SU-DHL-6 (cell line): ENCODE measurements around the gene RTN4R.
"Not testable (repeated sequence)": the region's sequence is repeated elsewhere in the genome, so short reads cannot be mapped to it uniquely, and the experiment has no call there.

ENCODE experiments used
- H2AFZ ChIP-seq: fragments of 200-600 bp; sonication (generic); 2 replicates; pipeline ENCODE4 v1.6.1; 2014; ENCODE audit warnings: low read depth, mild to moderate bottlenecking, moderate library complexity, mixed read lengths, antibody characterized with exemption, low read length; ENCODE audit not compliant: severe bottlenecking
- H3F3A ChIP-seq: fragments of 200-600 bp; shearing (Covaris generic); 2 replicates; pipeline ENCODE4 v1.6.0; 2016; ENCODE audit warnings: antibody characterized with exemption, mild to moderate bottlenecking; ENCODE audit not compliant: insufficient read depth
- H3K27ac ChIP-seq: fragments of 200-600 bp; sonication (generic); 2 replicates; pipeline ENCODE4 v1.5.1; 2016; ENCODE audit warnings: low read depth, mild to moderate bottlenecking, low read length, moderate library complexity, mixed read lengths
- H3K27me3 ChIP-seq: fragments of 200-600 bp; sonication (generic), shearing (Covaris generic); 2 replicates; pipeline ENCODE4 v1.6.0; 2014; ENCODE audit warnings: mild to moderate bottlenecking, low read length
- H3K36me3 ChIP-seq: fragments of 200-600 bp; sonication (generic); 2 replicates; pipeline ENCODE4 v1.6.1; 2014; ENCODE audit warnings: mild to moderate bottlenecking, low read length, mixed read lengths
- H3K4me2 ChIP-seq: fragments of 300-600, 200-600 bp; shearing (Covaris generic), sonication (generic); 2 replicates; pipeline ENCODE4 v1.6.0; 2014; ENCODE audit warnings: low read length, low read depth, mild to moderate bottlenecking; ENCODE audit not compliant: poor library complexity, severe bottlenecking
- H3K4me3 ChIP-seq: fragments of 200-600 bp; sonication (generic); 2 replicates; pipeline ENCODE4 v1.5.1; 2014; ENCODE audit warnings: antibody characterized with exemption, low read length, mild to moderate bottlenecking, mixed read lengths; ENCODE audit not compliant: insufficient read depth, poor library complexity, severe bottlenecking
- H3K79me2 ChIP-seq: fragments of 200-600 bp; sonication (generic); 2 replicates; pipeline ENCODE4 v1.6.1; 2014; ENCODE audit warnings: mild to moderate bottlenecking, low read length, moderate library complexity; ENCODE audit not compliant: insufficient read depth
- H3K9ac ChIP-seq: fragments of 200-600 bp; sonication (generic); 2 replicates; pipeline ENCODE4 v1.7.0; 2014; ENCODE audit warnings: mild to moderate bottlenecking, low read length
- H3K9me2 ChIP-seq: fragments of 200-600 bp; sonication (generic); replicated peaks from 2 replicates; pipeline ENCODE4 v1.6.1; 2014; ENCODE audit warnings: low read length; ENCODE audit not compliant: insufficient read depth
- H3K9me3 ChIP-seq: fragments of 200-600 bp; sonication (generic); 2 replicates; pipeline ENCODE4 v1.6.1; 2014; ENCODE audit warnings: low read length, mixed read lengths; ENCODE audit not compliant: insufficient read depth
- H4K20me1 ChIP-seq: fragments of 200-600 bp; sonication (generic); 2 replicates; pipeline ENCODE4 v1.6.1; 2014; ENCODE audit warnings: low read depth, mild to moderate bottlenecking, antibody characterized with exemption, low read length, moderate library complexity, mixed read lengths
- EZH2phosphoT487 ChIP-seq: fragments of 200-600 bp; sonication (generic), shearing (Covaris generic); conservative IDR thresholded peaks from 2 replicates; pipeline ENCODE4 v1.6.1; 2018; ENCODE audit warnings: mild to moderate bottlenecking, antibody characterized with exemption, low read length, moderate library complexity, mixed read lengths
- TF ChIP-seq, protein P1 (sequence below): fragments of 200-600 bp; sonication (generic); IDR thresholded peaks from one replicate; pipeline ENCODE4 v1.5.1; 2017; ENCODE audit warnings: antibody characterized with exemption, mild to moderate bottlenecking, low read length, moderate library complexity; ENCODE audit not compliant: insufficient read depth, poor library complexity, severe bottlenecking

RTN4R gene

DNA sequence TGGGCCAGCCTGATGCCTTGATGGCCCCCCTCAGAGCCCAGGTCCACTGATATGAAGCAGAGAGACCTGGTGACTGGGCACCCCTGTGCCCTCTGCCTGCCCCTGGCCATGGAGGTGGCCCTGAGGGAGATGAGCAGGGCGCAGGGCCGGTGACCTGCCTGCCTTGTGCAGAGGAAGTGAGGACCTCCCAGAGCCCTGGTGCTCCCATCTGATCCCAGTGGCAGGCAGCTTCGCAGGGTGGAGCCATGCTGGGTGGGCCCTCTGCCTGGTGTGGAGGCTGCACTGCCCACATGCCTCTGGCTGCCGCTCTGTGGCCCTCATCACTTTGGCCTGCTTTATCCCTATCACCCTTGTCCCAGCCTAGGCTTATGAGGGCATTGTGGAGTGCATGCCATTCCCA lies 1.1 kb upstream of the RTN4R start:
- H3K27ac ChIP-seq, H3F3A ChIP-seq, H3K79me2 ChIP-seq, H3K36me3 ChIP-seq, H3K9ac ChIP-seq, H4K20me1 ChIP-seq, H3K4me3 ChIP-seq, H3K4me2 ChIP-seq, H3K27me3 ChIP-seq, H3K9me3 ChIP-seq, H3K9me2 ChIP-seq, H2AFZ ChIP-seq: not testable (repeated sequence)

DNA sequence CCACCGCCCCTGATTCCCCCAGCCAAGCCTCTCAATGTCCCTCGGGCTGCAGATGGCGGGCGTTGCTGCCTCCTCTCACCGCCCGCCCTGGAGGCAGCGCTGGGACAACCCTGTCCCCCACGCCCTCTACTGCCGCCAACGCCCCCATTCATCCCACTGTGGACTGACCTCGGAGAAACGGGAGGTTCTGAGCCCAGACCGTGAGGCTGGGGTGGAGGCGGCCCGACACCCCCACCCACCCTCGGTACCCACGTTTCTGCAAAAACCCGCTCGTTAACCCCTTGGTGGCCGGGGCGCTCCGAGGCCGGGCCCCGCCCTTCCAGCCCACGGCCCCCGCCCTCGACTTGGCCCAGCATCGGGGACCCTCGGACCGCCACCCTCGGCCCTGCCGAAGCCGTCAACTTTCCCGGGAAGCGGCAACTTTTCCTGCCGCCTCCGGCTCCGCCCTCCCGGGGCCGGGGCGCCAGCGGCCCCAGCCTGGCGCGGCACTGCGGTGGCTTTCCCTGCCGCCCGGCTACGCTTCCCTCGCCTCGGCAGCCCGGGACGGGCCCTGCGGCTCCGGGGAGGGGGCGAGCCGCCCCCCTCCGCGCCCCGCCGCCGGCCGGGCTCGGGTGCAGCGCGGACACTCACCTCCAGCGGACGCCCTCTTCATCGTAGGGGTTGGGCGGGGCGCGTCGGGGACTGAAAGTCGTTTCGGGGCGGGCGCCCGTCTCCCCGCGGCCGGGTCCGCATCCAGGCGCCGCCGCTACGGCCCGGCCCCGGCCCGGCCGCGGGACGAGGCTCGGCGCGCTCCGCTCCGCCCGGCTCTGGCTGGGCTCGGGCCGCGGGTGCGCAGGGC lies 458 bp downstream of the RTN4R start:
- Histone ChIP-seq H3K9ac (no peak overlapping the region), H3F3A (no peaks in the 10 kb centered on the region), H3K9me3 (no peaks in the 10 kb centered on the region), H3K4me3 (no peak overlapping the region), H3K27me3 (no peaks in the 10 kb centered on the region), H3K79me2 (no peaks in the 10 kb centered on the region), H3K4me2 (no peak overlapping the region), H3K9me2 (no peaks in the 10 kb centered on the region), H3K27ac (no peak overlapping the region), H3K36me3 (no peaks in the 10 kb centered on the region), H4K20me1 (no peaks in the 10 kb centered on the region), H2AFZ (no peak overlapping the region)
- TF ChIP-seq EZH2phosphoT487, result no peak
- TF ChIP-seq, protein P1, sequence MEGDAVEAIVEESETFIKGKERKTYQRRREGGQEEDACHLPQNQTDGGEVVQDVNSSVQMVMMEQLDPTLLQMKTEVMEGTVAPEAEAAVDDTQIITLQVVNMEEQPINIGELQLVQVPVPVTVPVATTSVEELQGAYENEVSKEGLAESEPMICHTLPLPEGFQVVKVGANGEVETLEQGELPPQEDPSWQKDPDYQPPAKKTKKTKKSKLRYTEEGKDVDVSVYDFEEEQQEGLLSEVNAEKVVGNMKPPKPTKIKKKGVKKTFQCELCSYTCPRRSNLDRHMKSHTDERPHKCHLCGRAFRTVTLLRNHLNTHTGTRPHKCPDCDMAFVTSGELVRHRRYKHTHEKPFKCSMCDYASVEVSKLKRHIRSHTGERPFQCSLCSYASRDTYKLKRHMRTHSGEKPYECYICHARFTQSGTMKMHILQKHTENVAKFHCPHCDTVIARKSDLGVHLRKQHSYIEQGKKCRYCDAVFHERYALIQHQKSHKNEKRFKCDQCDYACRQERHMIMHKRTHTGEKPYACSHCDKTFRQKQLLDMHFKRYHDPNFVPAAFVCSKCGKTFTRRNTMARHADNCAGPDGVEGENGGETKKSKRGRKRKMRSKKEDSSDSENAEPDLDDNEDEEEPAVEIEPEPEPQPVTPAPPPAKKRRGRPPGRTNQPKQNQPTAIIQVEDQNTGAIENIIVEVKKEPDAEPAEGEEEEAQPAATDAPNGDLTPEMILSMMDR, result no peak

DNA sequence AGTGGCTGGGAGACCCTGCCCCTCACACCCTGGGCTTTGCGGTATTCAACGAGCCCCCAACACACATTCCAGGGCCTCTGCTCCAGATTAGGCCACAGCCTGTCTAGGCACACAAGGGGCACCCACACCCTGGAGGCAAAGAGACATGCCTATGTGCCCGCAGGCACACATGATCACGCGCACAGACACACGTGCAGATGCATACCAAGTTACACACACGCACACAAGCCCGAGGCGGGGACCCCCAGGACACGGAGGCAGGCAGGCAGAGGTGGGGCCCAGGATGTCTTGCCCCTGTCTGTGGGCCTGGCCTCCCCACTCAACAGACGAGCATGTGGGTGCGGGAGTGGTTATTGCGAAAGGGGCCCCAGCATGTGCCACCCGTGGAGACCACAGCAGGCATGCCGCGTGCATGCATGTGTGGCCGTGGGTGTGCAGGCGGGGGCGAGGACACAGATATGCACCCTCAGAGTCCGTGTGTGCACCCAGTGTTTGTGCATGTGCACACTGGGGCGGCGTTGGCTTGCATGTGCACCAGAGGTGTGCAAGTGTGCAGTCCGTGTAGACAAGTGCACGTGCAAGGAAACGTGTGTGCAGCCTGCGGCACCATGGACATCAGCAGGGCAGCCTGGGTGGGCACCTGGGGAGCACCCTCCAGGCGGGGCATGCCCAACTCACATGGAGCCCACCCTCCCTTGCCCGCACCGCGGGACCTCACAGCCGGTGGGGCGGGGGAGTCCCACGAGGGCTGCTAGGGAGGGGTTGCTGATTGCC lies 1.3 kb downstream of the RTN4R start:
- H3K79me2 ChIP-seq, H3K9me2 ChIP-seq, H2AFZ ChIP-seq, H4K20me1 ChIP-seq, H3K27me3 ChIP-seq, H3K9ac ChIP-seq, H3K27ac ChIP-seq, H3F3A ChIP-seq, H3K4me2 ChIP-seq, H3K4me3 ChIP-seq, H3K9me3 ChIP-seq, H3K36me3 ChIP-seq: not testable (repeated sequence)

DNA sequence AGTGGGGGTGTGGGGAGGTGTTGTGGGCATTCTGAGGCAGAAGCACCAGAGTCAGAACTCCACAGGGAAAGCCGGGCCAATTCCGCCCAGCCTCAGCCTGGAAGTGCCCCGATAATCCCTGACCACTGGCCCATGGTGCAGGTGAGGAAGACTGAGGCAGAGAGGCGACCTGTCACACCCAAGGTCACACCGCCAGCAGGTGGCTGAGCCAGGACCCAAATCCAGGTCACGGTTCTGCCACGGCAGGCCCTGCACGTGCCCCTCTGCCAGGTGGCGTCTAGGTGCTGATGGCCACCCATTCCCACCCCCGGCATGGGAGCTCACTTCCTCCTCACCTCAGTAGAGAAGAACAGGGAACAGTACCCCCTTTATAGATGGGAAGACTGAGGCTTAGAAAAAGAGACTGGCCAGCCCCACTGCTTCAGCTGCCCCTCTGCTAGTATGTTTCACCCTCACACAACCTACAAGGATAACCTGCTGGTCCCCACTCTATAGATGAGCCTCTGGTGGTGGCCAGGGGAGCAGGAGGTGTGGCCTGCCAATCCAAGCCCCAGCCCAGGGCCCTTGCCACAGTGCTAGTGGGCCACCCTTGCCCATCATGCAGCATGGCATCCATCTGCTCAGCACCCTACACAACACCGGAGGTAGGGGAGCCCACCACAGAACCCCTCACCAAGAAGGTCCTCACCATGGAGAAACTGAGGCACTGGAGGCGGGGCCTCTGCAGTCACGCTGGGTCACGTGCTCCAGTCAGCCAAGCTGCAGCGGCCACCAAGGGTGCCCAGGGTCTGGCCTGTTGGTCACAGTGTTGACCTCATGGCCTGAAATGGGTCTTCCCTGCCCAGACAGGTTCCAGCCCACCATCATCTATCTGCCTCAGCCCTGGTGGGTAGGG lies 2.1 kb downstream of the RTN4R start:
- not testable (repeated sequence) for H3K4me3 ChIP-seq, H3K36me3 ChIP-seq, H3F3A ChIP-seq, H3K9me2 ChIP-seq, H3K79me2 ChIP-seq, H3K4me2 ChIP-seq, H3K27ac ChIP-seq, H3K9ac ChIP-seq, H4K20me1 ChIP-seq, H2AFZ ChIP-seq, H3K27me3 ChIP-seq, H3K9me3 ChIP-seq
